HepG2 (cell line): ENCODE data around the gene MVB12A. TPM values are rescaled to one million over a fixed set of nuclear protein-coding genes. Genes with fewer than 3 reads are reported as not detected.
A peak's percentile ranks its signal among the peaks of the same experiment; 100 is the strongest.

Experiments
- ATAC-seq: fragments of 200-7000 bp; cut with Tn5 transposase; 3 replicates; pipeline ENCODE4 v1.9.1; 2020; ENCODE audit warnings: mild to moderate bottlenecking, moderate library complexity
- BruUV-seq: library from RNA; stranded (reverse); fragments of 400-500 nt; replicated peaks from 2 replicates; lab custom pipeline; 2021; lab: Mats Ljungman, UMichigan
- CTCF ChIA-PET: fragments of 300-600 bp; formaldehyde crosslinking; extraction: SDS; loops from one replicate; lab custom pipeline; 2021; ENCODE audit warnings: low total read pairs, inconsistent platforms, low intra/inter-chr PET ratio; lab: Yijun Ruan, JAX
- POLR2A ChIA-PET: fragments of 350-600 bp; sonication (Branson Sonifier 250); formaldehyde crosslinking; loops from one replicate; lab custom pipeline; 2020; ENCODE audit warnings: antibody characterized with exemption, inconsistent platforms; lab: Yijun Ruan, JAX
- DNase-seq: peaks from one replicate; pipeline ENCODE4 v3.0.0-alpha.2; 2015; ENCODE audit warnings: low spot score
- FAIRE-seq: peaks from 3 replicates; lab custom pipeline; 2011; peaks lifted over from hg19 to GRCh38; lab: Jason Lieb, UNC
- H2AFZ ChIP-seq: one replicate; pipeline ENCODE4 v1.6.1; 2011; ENCODE audit warnings: low read length, inconsistent platforms
- H3K27ac ChIP-seq: fragments of 300-600 bp; 3 replicates; pipeline ENCODE4 v1.8.0; 2011; ENCODE audit warnings: mixed run types, mild to moderate bottlenecking, mixed read lengths, low read length, inconsistent platforms; ENCODE audit not compliant: insufficient read depth; ENCODE audit errors: extremely low read length
- H3K27me3 ChIP-seq, 2 experiments: fragments of 200-600 bp in 1 of 2; 2 replicates in 1 of 2; 3 replicates in 1 of 2; pipeline versions ENCODE4 v1.6.0 to v1.8.0; 2011; ENCODE audit warnings: low read length in 2 of 2, mild to moderate bottlenecking in 2 of 2, moderate library complexity in 2 of 2, inconsistent platforms in 1 of 2; ENCODE audit not compliant: insufficient read depth in 2 of 2, control insufficient read depth in 1 of 2
- H3K36me3 ChIP-seq, 2 experiments: fragments of 200-600 bp in 1 of 2; replicated peaks in 1 of 2; 2 replicates in 1 of 2; 3 replicates in 1 of 2; pipeline versions ENCODE4 v1.5.1 to v1.8.0; 2011; ENCODE audit warnings: low read length in 2 of 2, inconsistent platforms in 1 of 2; ENCODE audit not compliant: insufficient read depth in 2 of 2, control insufficient read depth in 1 of 2
- H3K4me1 ChIP-seq: 2 replicates; pipeline ENCODE4 v1.5.1; 2012; ENCODE audit warnings: low read length, inconsistent platforms; ENCODE audit not compliant: insufficient read depth
- H3K4me2 ChIP-seq: 2 replicates; pipeline ENCODE4 v1.6.0; 2011; ENCODE audit warnings: low read depth, low read length, inconsistent platforms
- H3K4me3 ChIP-seq, 3 experiments: fragments of 200-600 bp in 1 of 3; sonication (generic), shearing (Covaris generic) in 1 of 3; replicated peaks in 1 of 3; 2 replicates each; pipeline ENCODE4 v1.5.1; 2011 to 2016; ENCODE audit warnings: low read length in 3 of 3, inconsistent platforms in 2 of 3, low read depth in 2 of 3, mild to moderate bottlenecking in 2 of 3, control low read depth in 1 of 3, mixed read lengths in 1 of 3; ENCODE audit not compliant: insufficient read depth in 1 of 3
- H3K79me2 ChIP-seq: one replicate; pipeline ENCODE4 v1.6.1; 2011; ENCODE audit warnings: low read length, inconsistent platforms; ENCODE audit not compliant: insufficient read depth
- H3K9ac ChIP-seq: 2 replicates; pipeline ENCODE4 v1.6.0; 2011; ENCODE audit warnings: mild to moderate bottlenecking, low read depth, low read length, inconsistent platforms; ENCODE audit not compliant: insufficient read depth
- H3K9me3 ChIP-seq: 2 replicates; pipeline ENCODE4 v1.5.1; 2012; ENCODE audit warnings: mild to moderate bottlenecking, low read length
- H4K20me1 ChIP-seq: 2 replicates; pipeline ENCODE4 v1.6.0; 2011; ENCODE audit warnings: inconsistent platforms, mild to moderate bottlenecking, low read length, moderate library complexity; ENCODE audit not compliant: insufficient read depth
- BHLHE40 ChIP-seq: IDR thresholded peaks from 2 replicates; pipeline ENCODE4 v1.6.1; 2011; ENCODE audit warnings: low read length, improper control_type of control experiment
- DMAP1 ChIP-seq: IDR thresholded peaks from 2 replicates; pipeline ENCODE4 v1.6.1; 2016
- GABPA ChIP-seq, 2 experiments: IDR thresholded peaks; 2 replicates each; pipeline ENCODE4 v1.6.1; 2011 to 2016; ENCODE audit warnings: low read depth in 2 of 2, low read length in 1 of 2, missing biosample characterization in 1 of 2, missing genetic modification characterization in 1 of 2
- GABPB1 ChIP-seq: IDR thresholded peaks from 2 replicates; pipeline ENCODE4 v1.6.1; 2016; ENCODE audit warnings: mild to moderate bottlenecking, missing genetic modification reagents, moderate library complexity, missing compliant biosample characterization
- HNRNPL ChIP-seq: fragments of 200-400 bp; formaldehyde crosslinking; IDR thresholded peaks from 2 replicates; pipeline ENCODE4 v1.6.1; 2017; ENCODE audit warnings: mild to moderate bottlenecking, low read depth, low read length
- KMT2B ChIP-seq: IDR thresholded peaks from 2 replicates; pipeline ENCODE4 v1.6.1; 2016; ENCODE audit warnings: missing genetic modification reagents, missing compliant biosample characterization
- MIER3 ChIP-seq: IDR thresholded peaks from 2 replicates; pipeline ENCODE4 v1.6.1; 2016; ENCODE audit warnings: missing compliant biosample characterization, borderline replicate concordance
- NBN ChIP-seq: fragments of 450-650 bp; conservative IDR thresholded peaks from 2 replicates; pipeline ENCODE4 v1.6.1; 2017
- ZNF275 ChIP-seq: sonication (generic); formaldehyde crosslinking; IDR thresholded peaks from 2 replicates; pipeline ENCODE4 v1.8.0; 2022; ENCODE audit warnings: missing genetic modification reagents, mild to moderate bottlenecking, inconsistent platforms, borderline replicate concordance
- ZNF546 ChIP-seq: sonication (generic); formaldehyde crosslinking; conservative IDR thresholded peaks from 2 replicates; pipeline ENCODE4 v1.8.1; 2023; ENCODE audit warnings: mild to moderate bottlenecking, missing genetic modification reagents
- ZNF577 ChIP-seq: sonication (generic); formaldehyde crosslinking; IDR thresholded peaks from 2 replicates; pipeline ENCODE4 v1.4.0; 2020; ENCODE audit warnings: mild to moderate bottlenecking, low read depth, missing genetic modification reagents, borderline replicate concordance
- ZNF616 ChIP-seq: sonication (generic); formaldehyde crosslinking; IDR thresholded peaks from 2 replicates; pipeline ENCODE4 v1.5.0; 2020; ENCODE audit warnings: low read depth, mild to moderate bottlenecking, missing genetic modification reagents
- ZNF784 ChIP-seq: sonication (generic); formaldehyde crosslinking; IDR thresholded peaks from 2 replicates; pipeline ENCODE4 v1.5.1; 2020; ENCODE audit warnings: missing genetic modification reagents, mild to moderate bottlenecking, borderline replicate concordance
- ZSCAN21 ChIP-seq: sonication (generic); formaldehyde crosslinking; IDR thresholded peaks from 2 replicates; pipeline ENCODE4 v1.8.0; 2022; ENCODE audit warnings: mild to moderate bottlenecking, missing genetic modification reagents, moderate library complexity, borderline replicate concordance
- ZSCAN25 ChIP-seq: sonication (generic); formaldehyde crosslinking; IDR thresholded peaks from 2 replicates; pipeline ENCODE4 v1.8.0; 2022; ENCODE audit warnings: mild to moderate bottlenecking, missing genetic modification reagents
- WGBS: methylation state at CpG from one replicate; pipeline ENCODE4 v1.1.6; 2017; ENCODE audit warnings: low lambda C conversion rate; 5-methylcytosine and 5-hydroxymethylcytosine counted together
- in situ Hi-C: cut with HindIII; loops from 2 replicates; pipeline ENCODE4 v1.10.0; 2017; ENCODE audit warnings: low pct_unique_long_range_greater_than_20kb; ENCODE audit not compliant: extremely low pct_ligation_motif_present
- intact Hi-C: fragments of 100-400 bp; cut with micrococcal nuclease; formaldehyde crosslinking; loops from one replicate; pipeline ENCODE4 v1.10.0; 2022; ENCODE audit not compliant: unreplicated experiment
- polyA plus RNA-seq, 8 experiments: library from polyadenylated mRNA; depleted of rRNA in 3 of 8; stranded (reverse) in 7 of 8; unstranded in 1 of 8; fragments of >200 nt; fragmentation: Illumina TruSeq in 4 of 8; extraction: Trizol in 4 of 8; gene quantifications; 2 replicates each; pipeline versions ENCODE4 v1.2.1 to v1.2.3, GENCODE V29; 2011 to 2016; ENCODE audit warnings: low read depth in 4 of 8, missing spikeins in 1 of 8, mixed read lengths in 1 of 8; ENCODE audit not compliant: insufficient read depth in 1 of 8
- total RNA-seq, 5 experiments: library from RNA; depleted of rRNA; stranded (reverse); fragments of >200 nt; fragmentation: Illumina TruSeq; extraction: Trizol; gene quantifications; 2 replicates each; pipeline ENCODE4 v1.2.3, GENCODE V29; 2016; ENCODE audit warnings: low read depth in 1 of 5
- TF ChIP-seq, protein P1 (sequence below): sonication (generic); formaldehyde crosslinking; conservative IDR thresholded peaks from 2 replicates; pipeline ENCODE4 v1.8.0; 2022; ENCODE audit warnings: mild to moderate bottlenecking, moderate library complexity, missing genetic modification reagents
- TF ChIP-seq, protein P2 (sequence below): sonication (generic); formaldehyde crosslinking; IDR thresholded peaks from 2 replicates; pipeline ENCODE4 v1.4.0; 2020; ENCODE audit warnings: mild to moderate bottlenecking, low read depth, missing genetic modification reagents

MVB12A gene
- total and polyA plus RNA-seq, 2 of the 13 experiments (the other 11 are each of a cell fraction or from before 2014, with no cell fraction given): 35.7 to 36.1 TPM

- FAIRE-seq (peak; percentile 93), ATAC-seq (peak; percentile 94), DNase-seq (peak; percentile 93)
- Histone ChIP-seq H4K20me1 (no peaks in the 10 kb centered on the region; the same call in 1 of the 2 replicates), H2AFZ (peak within 1 kb of the TSS; percentile 91), H3K4me3 (peak within 1 kb of the TSS; percentile 62 to 82 (median 70)), H3K4me1 (peaks cover 13% of the 10 kb centered on the region), H3K4me2 (peak within 1 kb of the TSS; percentile 92), H3K27me3 (no peaks in the 10 kb centered on the region; a peak in 1 of 5 replicates), H3K79me2 (peaks cover 33% of the 10 kb centered on the region), H3K36me3 (peaks cover 0 to 8% of the 10 kb centered on the region in 2 experiments; a peak in 2 of 5 replicates), H3K27ac (peak within 1 kb of the TSS; percentile 81), H3K9me3 (no peaks in the 10 kb centered on the region), H3K9ac (peak within 1 kb of the TSS; percentile 78)
- ChIA-PET POLR2A (interaction anchor here (0.6 to 3.5 kb wide), 21 partner anchors 11 to 454 kb away, joined by 3 to 76 read pairs (median 3); partner anchors contain the start of genes DDA1, MAP1S, MVB12A and PGLS), CTCF (no interaction called here)
- 1% methylated on average over 15 of the region's 18 CpGs for WGBS
- TSS peak; percentile 47 for BruUV-seq
- in situ Hi-C loops (no loop called here), intact Hi-C loops (loop anchor here (1.0 to 5.0 kb wide), 2 partner anchors 14 to 68 kb away; partner anchors contain the start of gene GTPBP3)
- peak; percentile 21; the same call in 1 of the 2 replicates for TF ChIP-seq ZSCAN21 (CRISPR knock-in tag)
- no peak for TF ChIP-seq NBN
- TF ChIP-seq DMAP1 (CRISPR knock-in tag): peak; percentile 50
- no peak for TF ChIP-seq ZNF275 (CRISPR knock-in tag)
- TF ChIP-seq ZNF616 (CRISPR knock-in tag): no peak
- TF ChIP-seq, protein P1, sequence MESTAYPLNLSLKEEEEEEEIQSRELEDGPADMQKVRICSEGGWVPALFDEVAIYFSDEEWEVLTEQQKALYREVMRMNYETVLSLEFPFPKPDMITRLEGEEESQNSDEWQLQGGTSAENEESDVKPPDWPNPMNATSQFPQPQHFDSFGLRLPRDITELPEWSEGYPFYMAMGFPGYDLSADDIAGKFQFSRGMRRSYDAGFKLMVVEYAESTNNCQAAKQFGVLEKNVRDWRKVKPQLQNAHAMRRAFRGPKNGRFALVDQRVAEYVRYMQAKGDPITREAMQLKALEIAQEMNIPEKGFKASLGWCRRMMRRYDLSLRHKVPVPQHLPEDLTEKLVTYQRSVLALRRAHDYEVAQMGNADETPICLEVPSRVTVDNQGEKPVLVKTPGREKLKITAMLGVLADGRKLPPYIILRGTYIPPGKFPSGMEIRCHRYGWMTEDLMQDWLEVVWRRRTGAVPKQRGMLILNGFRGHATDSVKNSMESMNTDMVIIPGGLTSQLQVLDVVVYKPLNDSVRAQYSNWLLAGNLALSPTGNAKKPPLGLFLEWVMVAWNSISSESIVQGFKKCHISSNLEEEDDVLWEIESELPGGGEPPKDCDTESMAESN (CRISPR knock-in tag): 0 out of 2 replicates have a peak, but pooled peaks have one; percentile 31
- peak; percentile 50; the same call in 1 of the 2 replicates for TF ChIP-seq KMT2B (CRISPR knock-in tag)
- 0 out of 2 replicates have a peak, but pooled peaks have one; percentile 43 for TF ChIP-seq GABPB1 (CRISPR knock-in tag)
- no peak for TF ChIP-seq GABPA (IDR thresholded peaks at IDR 0.05; ENCODE audit: low read depth, low read length)
- TF ChIP-seq GABPA (CRISPR knock-in tag; IDR thresholded peaks at IDR 0.05; ENCODE audit: low read depth): 0 out of 2 replicates have a peak, but pooled peaks have one; percentile 33
- 0 out of 2 replicates have a peak, but pooled peaks have one; percentile 17 for TF ChIP-seq MIER3 (CRISPR knock-in tag)
- 0 out of 2 replicates have a peak, but pooled peaks have one; percentile 62 for TF ChIP-seq ZNF784 (CRISPR knock-in tag)
- no peak for TF ChIP-seq ZNF577
- no peak for TF ChIP-seq BHLHE40
- no peak for TF ChIP-seq HNRNPL
- 0 out of 2 replicates have a peak, but pooled peaks have one; percentile 19 for TF ChIP-seq ZNF546 (CRISPR knock-in tag)
- TF ChIP-seq ZSCAN25: peak; percentile 38; the same call in 1 of the 2 replicates
- TF ChIP-seq, protein P2, sequence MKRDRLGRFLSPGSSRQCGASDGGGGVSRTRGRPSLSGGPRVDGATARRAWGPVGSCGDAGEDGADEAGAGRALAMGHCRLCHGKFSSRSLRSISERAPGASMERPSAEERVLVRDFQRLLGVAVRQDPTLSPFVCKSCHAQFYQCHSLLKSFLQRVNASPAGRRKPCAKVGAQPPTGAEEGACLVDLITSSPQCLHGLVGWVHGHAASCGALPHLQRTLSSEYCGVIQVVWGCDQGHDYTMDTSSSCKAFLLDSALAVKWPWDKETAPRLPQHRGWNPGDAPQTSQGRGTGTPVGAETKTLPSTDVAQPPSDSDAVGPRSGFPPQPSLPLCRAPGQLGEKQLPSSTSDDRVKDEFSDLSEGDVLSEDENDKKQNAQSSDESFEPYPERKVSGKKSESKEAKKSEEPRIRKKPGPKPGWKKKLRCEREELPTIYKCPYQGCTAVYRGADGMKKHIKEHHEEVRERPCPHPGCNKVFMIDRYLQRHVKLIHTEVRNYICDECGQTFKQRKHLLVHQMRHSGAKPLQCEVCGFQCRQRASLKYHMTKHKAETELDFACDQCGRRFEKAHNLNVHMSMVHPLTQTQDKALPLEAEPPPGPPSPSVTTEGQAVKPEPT (CRISPR knock-in tag): 0 out of 2 replicates have a peak, but pooled peaks have one; percentile 54
These were observed 14.4 kb upstream of the MVB12A start, which contains the start of gene BST2 for GRCh38 chr19:17405250-17406045. Gene BST2, minus strand, starts transcription at chr19:17405630. Its CDS starts 55 bp downstream, at chr19:17405575.
